Muscle of arm (tissue), 12 donors: Measurements from ENCODE around the gene SPATA13. TPM values are rescaled to one million over a fixed set of nuclear protein-coding genes. Genes with fewer than 3 reads are reported as not detected.

ENCODE experiments used
- DNase-seq: peaks from one replicate; pipeline ENCODE4 v3.0.0-alpha.2; 2013
- polyA plus RNA-seq, 12 donors: library from polyadenylated mRNA; unstranded; fragments of 120-200 nt; gene quantifications; one replicate each; pipeline ENCODE4 v1.2.1, GENCODE V29; 2013; ENCODE audit not compliant: insufficient read length in 12 of 12

SPATA13 gene
- polyA plus RNA-seq, 12 donors: 3.2 to 33.9 (median 4.5) TPM; not detected in 1

- DNase-seq: no peak
Measured at GRCh38 chr13:24222756-24223155, 62.2 kb downstream of the SPATA13 start.

- DNase-seq: no peak
Measured at GRCh38 chr13:24223341-24224231, 63.1 kb downstream of the SPATA13 start.

- DNase-seq: no peak
Measured at GRCh38 chr13:24224232-24224680, 63.7 kb downstream of the SPATA13 start.

GRCh38 chr13:24225062-24225461 lies 64.5 kb downstream of the SPATA13 start:
- DNase-seq: no peak

- DNase-seq: no peak
Measured at GRCh38 chr13:24225930-24226329, 65.4 kb downstream of the SPATA13 start.

- DNase-seq: no peak
Measured at GRCh38 chr13:24226762-24227161, 66.2 kb downstream of the SPATA13 start.

GRCh38 chr13:24228852-24229458 lies 68.4 kb downstream of the SPATA13 start:
- peak; percentile 56 for DNase-seq

GRCh38 chr13:24230428-24231072 lies 70.0 kb downstream of the SPATA13 start:
- no peak for DNase-seq

- DNase-seq: no peak
Measured at GRCh38 chr13:24231377-24231776, 70.9 kb downstream of the SPATA13 start.

GRCh38 chr13:24232037-24232436 lies 71.5 kb downstream of the SPATA13 start:
- no peak for DNase-seq

- DNase-seq: no peak
Measured at GRCh38 chr13:24232474-24232873, 72.0 kb downstream of the SPATA13 start.

- DNase-seq: peak; percentile 53
Measured at GRCh38 chr13:24233351-24233901, 72.9 kb downstream of the SPATA13 start.

GRCh38 chr13:24234200-24234915 lies 73.8 kb downstream of the SPATA13 start:
- DNase-seq: no peak

GRCh38 chr13:24237356-24237755 lies 76.8 kb downstream of the SPATA13 start:
- DNase-seq: no peak

- no peak for DNase-seq
Measured at GRCh38 chr13:24241336-24241735, 80.8 kb downstream of the SPATA13 start.

GRCh38 chr13:24242100-24242499 lies 81.6 kb downstream of the SPATA13 start:
- no peak for DNase-seq

GRCh38 chr13:24243302-24243701 lies 82.8 kb downstream of the SPATA13 start:
- no peak for DNase-seq

- no peak for DNase-seq
Measured at GRCh38 chr13:24244802-24245201, 84.3 kb downstream of the SPATA13 start.

GRCh38 chr13:24247016-24247415 lies 86.5 kb downstream of the SPATA13 start:
- DNase-seq: no peak

GRCh38 chr13:24249624-24250023 lies 89.1 kb downstream of the SPATA13 start:
- no peak for DNase-seq

GRCh38 chr13:24250376-24251057 lies 90.0 kb downstream of the SPATA13 start:
- DNase-seq: no peak
